Measurements from ENCODE around the gene NFATC3.

The NFATC3 gene

DNA sequence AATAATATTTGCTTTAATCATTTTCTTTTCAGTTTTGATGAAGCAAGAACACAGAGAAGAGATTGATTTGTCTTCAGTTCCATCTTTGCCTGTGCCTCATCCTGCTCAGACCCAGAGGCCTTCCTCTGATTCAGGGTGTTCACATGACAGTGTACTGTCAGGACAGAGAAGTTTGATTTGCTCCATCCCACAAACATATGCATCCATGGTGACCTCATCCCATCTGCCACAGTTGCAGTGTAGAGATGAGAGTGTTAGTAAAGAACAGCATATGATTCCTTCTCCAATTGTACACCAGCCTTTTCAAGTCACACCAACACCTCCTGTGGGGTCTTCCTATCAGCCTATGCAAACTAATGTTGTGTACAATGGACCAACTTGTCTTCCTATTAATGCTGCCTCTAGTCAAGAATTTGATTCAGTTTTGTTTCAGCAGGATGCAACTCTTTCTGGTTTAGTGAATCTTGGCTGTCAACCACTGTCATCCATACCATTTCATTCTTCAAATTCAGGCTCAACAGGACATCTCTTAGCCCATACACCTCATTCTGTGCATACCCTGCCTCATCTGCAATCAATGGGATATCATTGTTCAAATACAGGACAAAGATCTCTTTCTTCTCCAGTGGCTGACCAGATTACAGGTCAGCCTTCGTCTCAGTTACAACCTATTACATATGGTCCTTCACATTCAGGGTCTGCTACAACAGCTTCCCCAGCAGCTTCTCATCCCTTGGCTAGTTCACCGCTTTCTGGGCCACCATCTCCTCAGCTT is 105.8 kb downstream of the NFATC3 start:
- no peak for DNase-seq

DNA sequence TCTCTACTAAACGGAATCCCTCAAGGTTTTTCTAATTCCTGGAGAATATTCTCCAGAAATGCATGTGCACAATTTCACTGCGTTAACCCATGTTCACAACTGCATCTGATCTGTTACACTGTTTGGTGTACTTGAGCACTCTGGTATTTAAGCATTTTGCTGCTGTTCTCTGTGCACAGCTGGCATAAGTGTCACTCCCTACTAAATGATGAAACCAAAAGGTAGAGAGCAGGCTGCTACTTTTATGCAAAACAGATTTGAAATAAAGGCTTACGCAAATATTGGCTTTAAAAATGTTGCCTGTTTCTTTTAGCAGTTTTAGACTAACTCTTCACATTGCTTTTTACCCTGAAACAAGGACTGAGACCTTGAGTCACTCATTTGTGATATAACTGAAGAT is 109.1 kb downstream of the NFATC3 start:
- no peak for DNase-seq

DNA sequence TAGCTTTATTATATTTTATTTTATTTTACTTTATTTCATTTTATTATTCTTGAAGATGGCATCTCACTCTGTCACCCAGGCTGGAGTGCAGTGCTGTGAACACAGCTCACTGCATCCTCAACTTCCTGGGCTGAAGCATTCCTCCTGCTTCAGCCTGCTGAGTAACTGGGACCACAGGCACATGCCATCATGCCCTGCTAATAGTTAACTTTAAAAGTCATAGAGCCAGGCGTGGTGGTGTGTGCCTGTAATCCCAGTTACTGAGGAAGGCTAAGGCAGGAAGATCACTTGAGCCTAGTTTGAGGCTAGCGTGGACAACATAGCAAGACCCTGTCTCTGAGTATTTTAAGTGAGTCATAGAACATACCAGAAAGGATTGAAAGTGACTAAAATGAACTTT is 112.1 kb downstream of the NFATC3 start:
- no peak for DNase-seq

DNA sequence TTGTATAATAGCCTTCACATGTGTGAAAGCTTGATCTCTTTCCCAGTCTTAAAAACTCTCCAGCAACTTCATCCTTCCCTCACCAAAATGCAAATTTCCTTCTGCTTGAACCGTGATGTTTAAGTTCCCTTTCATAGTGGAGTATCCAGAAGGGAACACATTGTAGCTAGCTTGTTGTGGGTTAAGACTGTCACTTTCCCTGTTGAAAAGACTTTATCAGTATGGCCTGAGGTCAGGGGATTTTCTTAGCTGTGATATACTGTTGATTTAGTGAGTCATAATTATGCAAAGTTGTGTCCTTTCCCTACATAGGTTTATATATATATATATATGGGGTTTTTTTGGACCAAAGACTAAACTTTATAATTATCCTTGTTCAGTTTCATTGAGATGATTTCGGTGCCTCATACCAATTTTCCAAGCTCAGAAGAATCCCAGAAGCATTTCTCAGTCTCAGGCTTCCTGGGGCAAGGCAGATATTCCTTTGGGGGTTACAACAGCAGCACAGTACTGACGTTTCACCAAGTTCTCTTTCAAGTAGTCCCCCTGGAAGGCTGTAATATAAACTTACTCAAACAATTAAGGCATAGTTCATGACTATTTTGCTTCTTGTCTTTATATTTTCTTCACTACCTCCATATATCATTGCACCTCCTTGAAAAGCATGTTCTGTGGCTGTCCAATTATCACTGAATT is 115.1 kb downstream of the NFATC3 start:
- DNase-seq, result no peak

DNA sequence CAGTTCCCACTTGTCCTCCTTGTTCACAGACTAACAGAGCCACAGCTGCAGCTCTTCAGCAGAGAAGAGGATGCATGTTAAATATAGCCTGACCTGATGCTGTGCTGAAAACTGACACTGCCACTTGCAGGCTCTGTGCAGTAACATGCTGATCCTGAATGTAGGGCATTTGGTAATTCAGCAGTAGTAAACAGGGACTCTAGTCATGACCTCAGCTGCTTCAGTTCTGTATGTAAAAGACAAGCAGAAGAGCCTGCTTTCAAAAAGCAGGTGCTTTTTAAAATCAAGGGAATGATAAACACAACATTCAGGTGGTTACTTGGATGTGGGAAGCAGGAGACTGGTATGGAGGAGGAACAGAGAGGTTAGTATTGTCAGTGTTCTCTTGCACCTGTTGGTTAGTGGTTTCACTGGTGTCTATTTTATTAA is 116.9 kb downstream of the NFATC3 start:
- DNase-seq, result no peak

DNA sequence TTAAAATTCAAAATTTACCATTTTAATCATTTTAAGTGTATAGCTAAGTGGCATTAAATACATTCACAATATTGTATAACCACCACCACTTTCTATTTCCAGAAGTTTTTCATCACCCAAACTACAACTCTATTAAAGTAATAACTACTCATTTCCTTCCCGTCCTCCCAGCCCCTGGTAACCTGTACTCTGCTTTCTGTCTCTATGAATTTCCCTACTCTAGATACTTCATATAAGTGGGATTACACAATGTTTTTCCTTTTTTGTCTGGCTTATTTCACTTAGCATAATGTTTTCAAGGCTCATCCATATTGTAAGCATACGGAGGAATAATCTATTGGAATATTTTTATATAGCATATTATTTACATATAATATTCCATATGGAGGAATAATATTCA is 121.1 kb downstream of the NFATC3 start:
- DNase-seq, result no peak

DNA sequence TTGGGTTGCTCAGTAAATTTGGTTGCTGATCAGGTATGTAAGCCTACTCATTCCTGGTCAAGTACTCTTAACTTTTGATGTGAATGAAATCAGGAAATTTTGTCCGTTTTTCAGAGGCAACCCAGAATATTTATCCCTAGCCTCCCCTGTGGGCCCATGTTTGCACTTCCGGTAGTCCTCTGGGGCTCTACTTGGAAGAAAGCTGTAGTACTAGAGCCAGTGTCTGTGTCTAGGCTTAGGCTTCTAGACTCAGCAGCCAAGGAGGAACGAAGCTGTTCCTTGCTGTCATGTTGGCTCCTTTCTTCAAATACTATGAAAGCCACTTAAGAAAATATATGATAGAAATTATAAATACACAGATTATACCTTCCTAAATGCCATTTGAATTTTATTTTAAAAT is 129.6 kb downstream of the NFATC3 start:
- DNase-seq, result no peak

DNA sequence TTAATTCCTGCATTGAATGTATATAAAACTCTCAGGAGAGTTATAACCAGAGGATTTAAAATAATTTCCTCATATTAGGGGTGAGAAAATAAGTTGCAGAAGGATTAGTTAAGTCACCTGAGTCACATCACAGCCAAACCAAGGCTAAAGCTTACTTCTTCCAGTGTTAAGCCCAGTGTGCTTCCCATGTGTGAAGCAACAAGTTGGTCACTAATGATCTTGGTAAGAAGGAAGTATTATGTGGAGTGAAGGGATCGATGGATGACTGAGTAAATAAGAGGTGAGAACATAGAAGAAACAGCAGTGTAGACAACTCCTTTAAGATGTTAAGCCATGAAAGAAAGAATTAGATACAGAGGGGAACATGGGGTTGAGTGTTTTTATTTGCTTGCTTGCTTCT is 130.1 kb downstream of the NFATC3 start:
- no peak for DNase-seq

DNA sequence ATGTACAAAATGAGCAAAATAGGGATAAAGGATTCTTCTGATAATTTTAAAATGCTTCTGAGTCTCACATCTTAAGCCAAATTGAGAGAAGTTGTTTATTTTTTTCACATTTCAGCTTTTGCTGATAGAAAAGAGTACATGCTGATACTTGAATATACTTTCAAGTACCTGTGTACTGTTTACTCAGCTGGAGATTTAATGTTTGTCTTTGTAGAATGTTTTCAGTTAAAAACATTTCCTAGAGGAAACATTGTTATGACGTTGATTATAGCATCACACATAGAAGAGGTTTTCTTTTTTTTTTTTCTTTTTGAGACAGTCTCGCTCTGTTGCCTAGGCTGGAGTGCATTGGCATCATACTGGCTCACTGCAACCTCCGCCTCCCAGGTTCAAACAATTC is 131.1 kb downstream of the NFATC3 start:
- DNase-seq, result no peak

DNA sequence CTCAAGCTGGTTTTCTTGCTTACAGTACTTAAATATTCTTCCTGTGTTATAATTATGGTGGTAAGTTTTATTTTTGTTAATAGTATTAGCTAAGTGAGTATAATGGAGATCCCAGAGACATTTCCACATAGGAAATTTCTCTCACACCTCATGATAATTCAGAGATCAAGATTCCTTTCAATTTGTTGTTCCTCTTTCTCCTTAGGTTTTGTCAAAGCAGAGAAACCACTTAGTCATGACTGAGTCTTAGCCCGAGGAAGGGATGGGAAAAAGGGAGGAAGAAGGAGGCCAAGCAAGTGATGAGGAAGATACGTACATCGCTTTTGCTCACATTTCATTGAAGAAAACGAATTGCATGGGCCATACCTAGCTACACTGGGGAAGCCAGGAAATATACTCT is 132.3 kb downstream of the NFATC3 start:
- no peak for DNase-seq

DNA sequence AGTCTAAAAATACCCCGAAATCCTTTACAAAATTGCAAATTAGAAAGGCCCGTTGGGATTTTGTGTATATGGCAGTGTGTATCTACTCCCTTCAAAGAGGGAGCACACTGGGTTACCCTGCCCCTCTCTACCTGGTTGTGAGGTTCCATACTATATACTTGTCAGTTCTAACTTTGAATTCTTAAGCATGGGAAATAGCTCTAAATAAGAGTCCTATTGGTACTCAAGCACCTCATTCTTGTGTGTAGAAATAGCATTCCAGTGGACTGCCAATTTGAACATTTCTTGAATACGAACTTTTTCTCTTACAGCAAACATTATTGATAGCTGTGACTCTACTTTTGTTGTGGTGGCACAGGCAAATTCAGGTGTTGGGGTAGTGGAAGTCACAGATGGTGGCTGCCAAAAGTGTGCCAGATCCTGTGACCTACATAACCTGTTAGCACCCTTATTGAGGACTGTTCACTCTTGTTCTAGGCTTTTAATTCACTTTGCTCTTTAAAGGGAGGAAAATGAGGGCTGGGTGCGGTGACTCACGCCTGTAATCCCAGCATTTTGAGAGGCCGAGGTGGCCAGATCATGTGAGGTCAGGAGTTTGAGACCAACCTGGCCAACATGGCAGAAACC is 134.7 kb downstream of the NFATC3 start:
- no peak for DNase-seq

DNA sequence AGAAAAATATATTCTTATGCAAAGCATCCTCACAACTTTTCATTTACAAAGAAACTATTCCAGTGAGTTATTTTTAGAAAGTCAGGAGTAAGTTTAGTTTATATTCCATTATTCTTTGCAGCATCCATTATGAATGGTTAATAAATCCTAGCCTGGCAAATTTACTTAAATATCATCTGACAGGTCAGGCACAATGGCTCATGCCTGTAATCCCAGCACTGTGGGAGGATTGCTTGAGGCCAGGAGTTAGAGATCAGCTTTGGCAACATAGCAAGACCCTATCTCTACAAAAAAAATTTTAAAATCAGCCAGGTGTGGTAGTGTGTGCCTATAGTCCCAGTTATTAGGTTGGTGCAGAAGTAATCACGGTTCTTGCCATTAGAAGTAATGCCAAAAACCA is 137.9 kb downstream of the NFATC3 start:
- DNase-seq, result no peak

DNA sequence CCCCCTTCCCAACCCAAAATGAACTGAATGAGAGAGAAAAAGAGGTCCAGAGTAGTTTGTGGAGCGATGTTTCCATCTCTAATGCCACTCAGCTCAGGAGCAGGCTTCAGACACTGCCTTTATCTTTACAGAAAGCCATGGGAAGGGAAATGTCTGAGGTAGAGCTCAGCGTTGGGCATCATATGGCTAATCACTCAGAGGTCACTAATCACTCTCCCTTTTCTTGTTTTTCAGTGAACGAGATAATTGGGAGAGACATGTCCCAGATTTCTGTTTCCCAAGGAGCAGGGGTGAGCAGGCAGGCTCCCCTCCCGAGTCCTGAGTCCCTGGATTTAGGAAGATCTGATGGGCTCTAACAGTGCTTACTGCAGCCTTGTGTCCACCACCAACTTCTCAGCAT is 140.9 kb downstream of the NFATC3 start:
- no peak for DNase-seq

DNA sequence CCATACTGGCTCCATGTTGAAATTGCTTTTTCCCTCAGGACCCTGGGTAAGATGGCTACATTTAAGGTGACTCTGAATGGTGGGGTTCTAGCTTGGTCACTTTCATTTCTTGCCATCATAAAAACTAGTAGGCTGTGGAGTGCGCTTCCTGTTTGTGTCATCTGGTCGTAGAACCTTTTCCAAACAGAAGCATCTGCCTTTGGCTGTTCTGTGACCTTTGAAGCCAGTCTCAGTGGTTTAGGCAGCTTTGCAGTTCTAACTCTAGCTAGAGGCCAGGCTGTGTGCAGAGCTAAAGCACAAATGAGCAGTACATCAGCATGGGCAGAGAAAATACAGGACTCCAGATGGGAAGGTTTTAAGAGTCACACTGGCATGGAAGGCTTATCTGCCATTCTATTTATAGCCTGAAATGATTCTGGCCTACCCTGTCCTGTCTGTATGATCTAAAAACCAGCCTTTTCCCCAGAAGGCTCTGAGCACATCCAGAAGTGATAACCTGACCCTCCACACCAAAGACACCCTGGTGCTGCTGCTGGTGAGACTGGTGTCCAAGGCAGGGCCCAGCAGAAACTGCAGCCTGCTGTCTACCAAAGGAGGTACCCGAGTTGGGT is 142.1 kb downstream of the NFATC3 start:
- no peak for DNase-seq

DNA sequence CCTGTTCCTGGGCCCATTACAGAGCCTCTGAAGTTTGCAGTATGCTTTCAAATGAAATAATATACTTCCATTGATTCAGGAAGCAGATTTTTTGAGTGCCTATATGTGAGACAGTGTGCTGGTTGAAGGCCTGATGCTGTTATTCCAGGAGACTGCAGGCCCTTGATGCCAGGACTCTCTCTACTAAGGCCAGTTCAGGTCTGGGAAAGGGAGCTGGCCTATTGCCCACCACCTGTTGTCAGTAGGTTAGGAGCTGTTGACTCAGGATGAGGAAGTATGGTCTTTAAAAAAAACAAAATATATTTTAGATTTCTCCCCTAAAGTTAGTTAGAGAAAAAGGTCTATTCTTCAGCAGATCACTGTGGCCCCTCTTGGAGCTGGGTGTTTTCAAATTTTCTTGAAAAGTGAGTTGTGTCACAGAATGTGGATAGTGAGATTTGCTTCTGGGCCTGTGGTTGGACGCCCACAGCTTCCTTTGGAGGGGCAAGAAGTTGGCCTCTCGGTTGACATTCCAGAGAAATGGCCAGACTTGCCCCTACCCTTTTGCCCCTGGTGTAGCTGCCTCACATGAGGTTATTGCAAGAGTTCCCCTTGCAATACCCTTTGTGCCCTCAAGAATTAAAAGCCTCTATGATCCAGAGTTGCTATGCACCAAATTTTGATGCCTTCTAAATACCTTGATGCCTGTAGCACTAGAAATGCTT is 142.8 kb downstream of the NFATC3 start:
- no peak for DNase-seq

DNA sequence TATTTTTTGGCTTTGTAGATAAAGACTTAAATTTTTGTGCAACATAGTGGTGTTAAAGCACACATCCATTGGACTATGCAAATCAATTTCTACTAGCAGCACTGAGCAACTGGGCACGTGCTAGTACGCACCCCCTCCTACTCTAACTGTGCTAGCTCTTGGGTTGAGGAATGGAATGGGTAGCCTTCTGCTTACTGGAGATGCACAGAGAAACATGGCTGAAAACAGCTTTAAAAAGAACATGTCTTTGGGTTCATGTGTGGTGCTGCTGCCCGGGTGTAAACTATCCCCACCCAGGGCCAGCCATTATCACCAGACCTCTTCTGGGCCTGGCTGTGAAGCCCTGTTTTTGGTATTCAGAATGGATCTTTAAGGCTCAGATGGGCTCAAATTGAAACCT is 143.5 kb downstream of the NFATC3 start:
- no peak for DNase-seq

DNA sequence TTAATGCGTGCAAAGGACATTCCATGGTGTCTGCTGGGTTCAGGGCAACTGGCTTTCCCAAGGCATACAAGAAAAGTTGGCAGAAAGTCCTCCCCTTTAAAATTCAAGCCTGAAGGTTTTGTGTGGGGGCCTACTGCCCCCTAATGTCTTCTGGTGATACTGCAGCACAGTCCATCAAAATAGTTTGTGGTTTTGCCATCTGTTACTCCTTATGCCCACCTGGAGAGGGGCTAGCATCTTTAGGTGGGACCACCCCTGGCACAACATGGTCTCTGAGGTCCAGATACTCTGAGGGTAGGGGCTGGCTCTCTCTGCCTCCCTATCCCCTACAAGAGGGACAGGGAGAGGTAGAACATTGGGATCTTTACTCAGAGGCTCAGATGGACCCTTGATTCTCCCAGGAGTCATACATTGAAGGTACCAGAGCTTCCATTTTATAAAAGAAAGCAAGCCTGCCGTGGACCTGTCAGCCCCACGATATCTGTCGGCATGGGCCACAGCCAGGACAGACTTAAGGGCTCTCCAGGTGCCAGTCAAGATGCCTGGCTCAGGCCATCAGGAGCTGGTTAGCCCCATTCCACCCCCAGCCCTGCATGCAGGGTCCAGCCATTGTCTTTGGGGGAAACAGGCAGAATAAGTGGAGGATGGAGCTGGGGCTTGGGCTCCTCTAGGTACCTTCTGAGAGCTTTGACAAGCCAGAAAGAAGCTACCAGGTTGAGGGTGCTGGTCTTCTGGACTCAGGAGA is 144.4 kb downstream of the NFATC3 start:
- peak; percentile 19 to 63 for DNase-seq

DNA sequence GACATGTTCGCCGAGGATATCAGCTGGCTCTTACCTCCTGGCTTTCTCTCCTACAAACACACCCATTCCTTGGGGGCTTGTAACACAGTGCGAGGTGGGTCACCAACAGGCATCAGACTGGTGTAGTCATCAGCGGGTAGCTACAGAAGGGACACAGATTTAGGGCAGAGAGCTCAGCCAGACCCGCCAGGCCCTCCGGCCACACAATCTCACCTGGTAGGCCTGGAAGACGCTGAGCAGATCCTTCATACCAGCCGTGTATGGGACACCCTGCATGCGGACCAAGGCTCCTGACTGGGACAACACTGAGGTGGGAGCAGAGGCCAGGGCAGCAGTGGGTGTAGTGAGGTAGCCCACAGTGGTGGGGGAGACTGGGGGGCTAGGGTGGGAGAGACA is 145.0 kb downstream of the NFATC3 start:
- DNase-seq, result no peak

DNA sequence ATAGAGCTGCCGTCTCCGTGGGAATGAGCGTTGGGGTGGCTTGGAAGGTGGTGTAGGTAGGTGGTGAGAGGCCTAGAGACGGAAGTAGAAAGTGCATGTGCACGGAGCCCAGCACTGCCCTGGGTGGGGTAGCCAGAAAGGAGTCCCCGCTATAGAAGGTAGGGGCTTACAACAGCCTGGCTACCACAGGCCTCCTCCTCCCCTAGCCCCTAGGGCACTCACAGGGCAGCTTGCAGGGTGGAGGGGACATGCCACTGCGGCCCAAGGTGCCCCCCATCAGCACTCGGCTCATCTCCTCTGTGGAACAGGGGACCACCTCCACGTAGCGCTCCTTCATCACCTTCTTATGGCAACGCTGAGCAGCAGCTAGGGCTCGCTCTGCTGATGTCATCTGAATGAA is 145.8 kb downstream of the NFATC3 start:
- DNase-seq, result no peak

DNA sequence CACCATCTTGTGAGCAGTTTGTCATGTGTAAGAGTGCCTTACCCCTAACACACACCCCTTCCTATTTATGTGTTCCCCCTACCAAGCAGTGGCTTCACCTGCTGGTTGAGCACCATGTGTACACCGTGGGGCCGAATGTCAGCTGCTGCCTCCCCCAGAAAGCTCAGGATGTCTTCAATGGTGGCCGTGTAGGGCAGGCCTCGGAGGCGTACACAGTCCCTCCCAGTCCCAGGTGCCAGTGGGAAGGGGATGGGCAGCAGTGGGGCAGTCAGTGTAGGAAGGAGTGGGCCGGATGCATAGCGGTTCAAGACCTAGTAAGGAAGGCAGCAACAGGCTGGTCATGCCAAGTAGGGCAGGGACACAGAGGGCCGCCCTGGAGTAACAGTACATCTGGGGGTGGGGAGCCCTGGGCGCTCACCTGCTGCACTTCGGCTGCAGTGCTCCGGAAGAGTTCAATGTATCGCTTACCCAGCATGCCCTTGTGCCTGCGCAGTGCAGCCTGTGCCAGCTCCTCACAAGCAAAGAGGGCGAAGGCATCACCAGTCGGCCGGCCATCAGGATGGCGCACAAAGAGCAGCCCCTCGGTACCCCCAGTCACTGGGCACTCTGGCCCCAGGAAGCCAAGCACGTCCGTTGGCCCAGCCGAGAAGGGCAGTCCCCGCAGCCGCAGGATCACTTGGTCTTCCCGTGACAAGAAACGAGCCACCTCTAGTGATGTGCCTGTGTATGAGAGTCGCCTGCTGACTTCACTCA is 146.4 kb downstream of the NFATC3 start:
- DNase-seq, result no peak

DNA sequence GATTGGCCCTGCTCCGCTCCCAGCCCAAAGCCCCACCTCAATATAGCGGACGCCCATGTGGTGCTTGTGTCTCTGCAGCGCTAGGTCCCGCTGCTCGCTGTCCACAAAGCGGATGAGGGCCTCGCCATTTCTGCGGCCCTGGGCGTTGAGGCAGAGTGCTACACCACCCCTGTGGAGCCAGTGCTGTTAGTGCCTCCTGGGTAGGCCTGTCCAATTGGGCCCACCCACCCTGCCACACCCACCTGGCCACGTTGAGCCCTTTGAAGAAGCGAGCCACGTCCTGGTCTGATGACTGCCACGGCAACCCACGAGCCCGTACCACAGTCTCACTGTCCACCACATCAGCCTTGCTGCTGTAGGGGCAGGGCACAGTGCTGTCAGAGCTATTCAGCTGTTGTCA is 147.2 kb downstream of the NFATC3 start:
- DNase-seq, result no peak

Measured in SW 1271 (cell line).